Left colon (tissue), 2 donors: ENCODE results near the gene NPAS1. TPM values are rescaled to one million over a fixed set of nuclear protein-coding genes. Genes with fewer than 3 reads are reported as not detected.
A peak's percentile ranks its signal among the peaks of the same experiment; 100 is the strongest.

Experiments used
- ATAC-seq: fragments of 200-7000 bp; cut with Tn5 transposase; one replicate; pipeline ENCODE4 v1.9.1; 2020; ENCODE audit warnings: mild to moderate bottlenecking, moderate library complexity
- DNase-seq, 2 donors: peaks; one replicate each; pipeline ENCODE4 v3.0.0-alpha.2; 2020
- intact Hi-C, 2 donors: fragments of 100-400 bp; cut with DNase I in 1 of 2; cut with micrococcal nuclease in 1 of 2; formaldehyde crosslinking; loops; one replicate each; pipeline versions ENCODE4 v1.11.2 to v1.14.0; 2022; cut with DNase I, micrococcal nuclease
- total RNA-seq, 2 donors: library from RNA; stranded (reverse); fragmentation: NEBNext Ultra II Directional; extraction: Animal tissue kit (Norgen Biotek cat#: 25700); gene quantifications; one replicate each; pipeline ENCODE4 v1.2.1, GENCODE V29; 2021
- donor health status: DM: no; HTN: no; CAD: no.
- donor health status: DM: yes; HTN: yes; CAD: no.

NPAS1 gene
- total RNA-seq, 2 donors from 2014 or later = 0.37 to 1.6 TPM

DNA sequence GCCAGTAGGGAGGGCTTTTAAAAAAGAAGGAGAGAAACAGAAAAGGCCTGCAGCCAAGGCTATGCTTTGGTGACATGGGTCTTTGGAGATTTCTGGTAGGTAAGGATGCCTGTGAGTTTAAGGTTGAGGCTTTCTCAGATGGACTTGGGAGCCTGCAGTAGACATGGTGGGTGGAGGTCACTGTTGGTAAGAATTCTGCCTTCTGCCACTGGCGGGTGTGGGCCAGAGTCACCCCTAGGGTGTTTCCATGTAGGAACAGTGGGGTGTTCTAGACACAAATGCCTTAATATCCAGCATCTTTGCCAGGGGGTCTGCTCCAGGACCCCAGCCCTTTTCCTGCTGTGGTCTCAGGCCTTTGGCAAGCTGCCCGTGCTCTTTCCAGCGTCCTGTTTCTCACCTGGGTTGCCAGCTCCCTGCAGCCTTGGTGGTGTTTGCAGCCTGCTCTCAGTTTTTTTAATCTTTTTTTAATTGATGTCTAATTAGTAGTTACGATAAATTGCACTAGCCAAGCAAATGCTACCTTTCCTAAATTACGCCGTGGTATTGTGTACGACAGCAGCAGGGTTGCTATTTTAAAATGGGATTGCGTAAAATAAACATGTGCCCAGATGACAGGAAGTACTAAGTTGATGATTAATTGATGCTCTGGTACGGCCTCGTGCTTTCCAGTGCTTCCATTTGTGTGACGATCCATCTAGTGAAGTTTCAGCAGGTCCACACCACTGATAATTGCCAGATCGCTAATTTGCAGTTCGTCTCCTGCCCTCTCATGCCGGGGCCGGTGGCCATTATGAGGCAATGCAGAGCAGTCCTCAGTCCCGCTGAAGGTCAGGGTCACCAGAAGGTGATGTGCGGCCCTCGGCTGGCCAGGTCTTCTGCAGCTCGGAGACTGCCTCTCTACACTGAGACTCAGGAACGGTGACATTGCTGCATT, 35.3 kb upstream of the NPAS1 start:
- ATAC-seq (peak; percentile 39), DNase-seq (no peak)
- intact Hi-C loops = no loop called here

DNA sequence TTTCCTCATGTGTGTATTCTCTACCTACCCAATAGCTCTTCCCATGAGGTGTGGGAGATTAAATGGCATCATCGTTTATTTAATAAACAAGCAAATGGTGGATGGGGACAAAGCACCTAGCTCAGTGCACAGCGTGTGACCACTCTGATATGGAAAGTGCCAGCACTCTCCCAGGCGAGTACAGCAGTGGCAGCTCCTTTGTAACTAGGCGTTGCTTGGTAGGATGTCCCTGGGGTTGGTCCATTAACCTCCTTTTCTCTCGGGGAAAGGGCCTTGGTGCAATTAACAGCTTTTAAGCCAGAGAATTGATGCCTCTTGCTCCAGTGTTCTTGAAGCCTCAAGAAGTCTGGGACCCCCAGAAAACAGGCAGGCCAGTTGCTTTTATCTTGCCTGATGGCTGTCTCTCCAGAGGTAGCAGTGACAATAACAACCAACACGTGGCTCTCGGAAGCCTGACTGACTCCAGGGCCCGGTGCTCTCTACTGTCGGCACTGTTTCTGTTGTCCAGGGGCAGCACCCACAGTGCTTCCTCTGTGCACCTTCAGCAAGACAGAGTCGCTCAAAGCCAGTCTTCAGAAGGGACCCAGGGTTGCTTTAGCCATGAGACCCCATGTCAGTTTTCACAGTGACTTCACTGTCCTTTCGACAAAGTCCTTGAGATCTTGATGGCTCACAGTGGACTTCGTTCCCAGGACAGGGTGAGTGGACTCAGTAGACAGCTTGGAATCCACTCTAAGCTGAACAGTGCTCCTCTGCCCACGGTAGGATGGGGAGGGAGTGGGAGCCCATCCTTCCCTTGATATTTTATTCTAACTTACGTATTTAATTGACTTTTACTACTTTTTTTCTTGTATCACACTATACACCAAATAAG, 33.9 kb upstream of the NPAS1 start:
- ATAC-seq (no peak), DNase-seq (no peak)
- intact Hi-C loops = no loop called here

DNA sequence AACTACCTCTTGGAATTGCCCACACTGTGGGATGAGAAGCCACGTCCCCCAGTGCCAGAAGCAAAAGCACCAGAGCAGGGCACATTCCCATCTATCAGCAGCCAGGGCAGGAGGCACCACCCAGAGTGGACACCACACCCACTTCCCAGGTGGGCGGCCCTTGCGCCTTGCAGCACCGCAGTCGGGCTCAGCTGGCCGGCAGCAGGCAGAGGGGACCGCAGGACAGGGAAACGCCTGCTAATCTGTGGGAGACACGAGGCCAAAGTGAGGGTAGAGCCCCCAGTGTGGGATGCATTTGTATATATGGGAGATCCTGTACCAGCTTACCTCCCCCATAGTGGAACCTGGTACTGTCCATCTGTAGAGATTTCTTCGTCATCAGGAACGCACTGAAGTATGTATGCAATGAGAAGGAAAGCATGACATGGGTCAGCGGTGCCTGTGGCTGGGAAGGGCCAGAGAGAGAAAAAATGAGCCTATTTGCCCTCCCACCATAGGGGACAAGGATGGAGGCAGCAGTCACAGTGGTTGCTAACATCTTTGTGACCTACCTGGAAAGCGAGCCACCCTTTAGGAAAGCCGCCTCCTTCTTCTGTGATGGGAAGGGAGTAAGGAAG, 30.9 kb upstream of the NPAS1 start:
- DNase-seq = no peak
- no peak for ATAC-seq
- intact Hi-C loops = no loop called here

DNA sequence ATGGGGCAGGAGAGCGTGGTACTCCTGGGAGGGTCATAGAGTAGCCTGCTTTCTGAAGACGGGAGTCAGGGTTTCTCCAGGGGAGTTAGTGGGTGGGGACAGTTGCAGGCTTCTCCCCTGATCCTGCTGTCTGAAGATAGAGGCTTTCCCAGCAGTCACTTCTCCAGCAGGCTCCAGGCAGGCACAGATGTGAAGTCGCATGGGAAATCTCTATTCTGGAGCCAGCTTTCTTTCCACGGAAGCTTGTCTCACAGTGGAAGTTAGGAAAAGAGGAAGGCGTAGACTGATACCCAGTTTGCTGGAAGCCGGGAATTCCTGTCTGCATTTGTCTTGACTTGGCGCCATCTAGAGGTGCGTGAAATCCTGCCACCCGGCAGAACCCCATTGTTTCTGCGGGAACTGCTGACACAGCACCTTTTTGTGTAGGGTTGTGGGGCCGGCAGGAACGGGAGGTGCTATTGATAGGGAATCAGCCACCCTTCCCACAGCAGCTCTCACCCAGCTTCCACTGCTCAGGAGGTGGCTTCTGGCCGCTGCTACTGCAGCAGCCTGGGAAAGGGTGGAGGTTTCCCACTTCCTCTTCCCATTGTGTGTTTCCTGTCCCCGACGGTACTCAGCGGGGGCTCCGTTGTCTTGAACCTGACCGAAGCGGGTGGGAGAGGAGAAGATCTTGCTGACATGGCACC, 28.5 kb upstream of the NPAS1 start:
- ATAC-seq (peak; percentile 86), DNase-seq (peak; percentile 74 to 84)
- intact Hi-C loops = loop anchor here in 1 of 2 donors (5.0 kb wide), 1 partner anchor 134 kb away; no protein-coding TSS in a partner anchor

DNA sequence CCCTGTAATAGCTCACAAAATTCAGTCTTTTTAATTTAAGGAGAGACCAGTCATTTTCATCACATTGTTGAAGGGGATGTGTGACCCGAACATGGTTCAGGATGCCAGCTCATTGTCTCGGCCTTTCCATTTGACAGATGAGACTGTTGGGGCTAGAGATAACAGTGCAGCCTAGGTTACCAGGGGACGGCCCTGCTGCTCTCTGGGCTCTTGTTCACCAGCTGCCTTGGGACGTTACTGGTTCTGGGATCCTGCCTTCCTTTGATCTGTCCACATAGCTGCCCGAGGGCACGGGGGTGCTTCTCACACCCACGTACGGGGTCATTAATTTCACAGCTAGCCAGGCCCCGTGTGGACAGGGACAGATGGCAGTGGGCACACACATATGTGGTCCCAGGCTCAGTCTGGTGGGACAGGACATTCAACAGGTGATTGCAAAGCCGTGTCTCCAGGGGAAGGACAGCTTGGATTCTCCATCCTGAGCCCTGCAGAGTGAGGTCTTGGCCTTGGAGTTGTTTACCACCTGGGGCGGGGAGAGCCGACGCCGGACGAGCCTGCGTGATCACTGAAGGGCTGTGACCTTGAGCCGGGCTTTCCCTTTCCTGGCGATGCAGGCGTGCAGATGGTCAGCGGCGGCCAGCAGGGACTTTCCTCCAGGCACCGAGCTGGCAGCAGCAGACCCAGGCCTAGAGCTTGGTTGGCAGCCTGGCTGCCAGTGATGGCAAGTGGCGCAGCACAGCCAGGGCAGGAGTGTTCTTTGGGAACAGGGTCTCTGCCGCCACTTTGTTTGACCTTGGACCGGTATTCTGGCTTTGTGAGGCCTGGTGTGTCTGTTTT, 26.7 kb upstream of the NPAS1 start:
- no peak for ATAC-seq
- intact Hi-C loops = loop anchor here in 1 of 2 donors (5.0 kb wide), 1 partner anchor 136 kb away; no protein-coding TSS in a partner anchor
- no peak for DNase-seq

GRCh38 chr19:46993622-46994021, 26.0 kb upstream of the NPAS1 start:
- ATAC-seq (no peak), DNase-seq (no peak)
- intact Hi-C loops = loop anchor here in 1 of 2 donors (5.0 kb wide), 1 partner anchor 136 kb away; no protein-coding TSS in a partner anchor

DNA sequence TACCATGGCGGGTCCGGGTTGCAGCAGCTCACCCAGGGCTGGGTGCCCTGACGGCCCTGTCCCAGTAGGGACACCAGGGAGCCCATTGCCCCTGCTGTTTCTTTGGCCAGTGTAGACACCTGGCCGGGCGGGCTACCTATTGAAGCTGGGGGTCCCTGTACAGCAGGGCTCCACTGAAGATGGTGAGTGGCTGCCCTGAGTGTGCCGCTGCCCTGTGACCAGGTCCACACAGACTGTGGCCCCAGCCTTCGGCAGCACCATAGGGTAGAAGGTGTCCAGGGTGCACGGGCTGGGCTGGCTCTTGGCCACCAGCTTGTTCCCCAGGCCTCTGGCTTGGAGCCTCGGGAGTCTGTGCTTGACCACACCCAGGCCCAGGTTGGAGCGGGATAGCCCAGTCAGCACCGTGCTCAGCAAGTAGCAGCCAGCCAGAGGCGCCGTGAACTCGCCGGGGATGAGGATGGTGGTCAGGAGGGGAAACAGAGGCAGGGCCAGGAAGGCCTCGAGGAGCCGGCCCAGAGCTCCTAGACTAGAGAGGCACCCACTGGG, 25.4 kb upstream of the NPAS1 start:
- intact Hi-C loops = loop anchor here in 1 of 2 donors (5.0 kb wide), 1 partner anchor 137 kb away; no protein-coding TSS in a partner anchor
- no peak for DNase-seq
- ATAC-seq = no peak

- no peak for DNase-seq
- no peak for ATAC-seq
- intact Hi-C loops = no loop called here
Observed at GRCh38 chr19:46995492-46995891, 24.1 kb upstream of the NPAS1 start.

DNA sequence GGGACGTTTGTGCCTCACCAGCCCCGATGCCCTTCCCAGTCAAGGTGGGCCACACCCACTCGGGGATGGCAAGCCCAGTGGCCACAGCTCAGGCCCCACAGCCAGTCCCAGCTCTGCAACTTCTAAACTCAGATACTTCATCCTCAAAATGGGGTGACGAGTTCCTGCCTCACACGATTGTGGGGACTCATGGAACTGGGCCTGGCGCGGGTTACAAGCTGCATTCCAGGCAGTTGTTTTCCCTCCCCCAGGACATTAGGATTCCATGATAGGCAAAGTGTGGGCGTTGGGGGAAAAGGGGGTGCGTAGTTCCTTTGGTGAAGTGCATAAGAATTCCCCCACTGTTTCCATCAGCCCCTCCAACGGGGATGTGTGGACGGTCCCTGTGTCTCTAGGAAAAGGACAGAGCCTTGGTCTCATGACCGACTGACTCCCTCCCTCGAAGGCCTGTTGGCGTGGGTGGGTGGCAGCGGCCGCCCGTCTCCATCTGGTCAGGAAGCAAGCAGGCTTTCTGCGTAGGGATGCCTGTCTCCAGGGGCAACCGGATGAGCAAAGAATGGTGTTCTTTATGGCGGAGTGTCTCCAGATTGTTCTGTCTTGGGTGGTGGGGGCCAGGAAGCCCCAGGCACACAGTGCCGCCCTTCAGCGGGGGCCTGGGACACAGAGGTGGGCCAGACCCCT, 21.1 kb upstream of the NPAS1 start:
- DNase-seq (no peak), ATAC-seq (no peak)
- intact Hi-C loops = no loop called here

GRCh38 chr19:46999377-46999776, 20.3 kb upstream of the NPAS1 start:
- intact Hi-C loops = no loop called here
- DNase-seq (no peak), ATAC-seq (no peak)

GRCh38 chr19:46999878-47000277, 19.8 kb upstream of the NPAS1 start:
- DNase-seq (no peak), ATAC-seq (no peak)
- intact Hi-C loops = no loop called here

DNA sequence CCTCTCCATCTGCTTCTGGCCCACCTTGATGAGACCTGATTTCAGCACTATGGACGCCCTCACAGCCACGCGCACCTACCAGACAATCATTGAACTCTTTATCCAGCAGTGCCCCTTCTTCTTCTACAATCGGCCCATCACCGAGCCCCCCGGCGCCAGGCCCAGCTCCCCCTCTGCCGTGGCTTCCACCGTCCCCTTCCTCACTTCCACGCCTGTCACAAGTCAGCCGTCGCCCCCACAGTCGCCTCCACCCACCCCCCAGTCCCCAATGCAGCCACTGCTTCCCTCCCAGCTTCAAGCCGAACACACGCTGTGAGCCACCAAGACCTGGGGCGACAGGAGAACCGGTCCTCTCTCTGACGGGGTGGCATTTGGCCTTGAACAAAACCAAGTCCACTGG, 19.3 kb upstream of the NPAS1 start:
- intact Hi-C loops = no loop called here

GRCh38 chr19:47001584-47001983, 18.1 kb upstream of the NPAS1 start:
- intact Hi-C loops = no loop called here
- ATAC-seq = no peak
- DNase-seq = no peak

More for the DNA sequence above, 19.3 kb upstream of the NPAS1 start:
- DNase-seq (no peak), ATAC-seq (no peak)

DNA sequence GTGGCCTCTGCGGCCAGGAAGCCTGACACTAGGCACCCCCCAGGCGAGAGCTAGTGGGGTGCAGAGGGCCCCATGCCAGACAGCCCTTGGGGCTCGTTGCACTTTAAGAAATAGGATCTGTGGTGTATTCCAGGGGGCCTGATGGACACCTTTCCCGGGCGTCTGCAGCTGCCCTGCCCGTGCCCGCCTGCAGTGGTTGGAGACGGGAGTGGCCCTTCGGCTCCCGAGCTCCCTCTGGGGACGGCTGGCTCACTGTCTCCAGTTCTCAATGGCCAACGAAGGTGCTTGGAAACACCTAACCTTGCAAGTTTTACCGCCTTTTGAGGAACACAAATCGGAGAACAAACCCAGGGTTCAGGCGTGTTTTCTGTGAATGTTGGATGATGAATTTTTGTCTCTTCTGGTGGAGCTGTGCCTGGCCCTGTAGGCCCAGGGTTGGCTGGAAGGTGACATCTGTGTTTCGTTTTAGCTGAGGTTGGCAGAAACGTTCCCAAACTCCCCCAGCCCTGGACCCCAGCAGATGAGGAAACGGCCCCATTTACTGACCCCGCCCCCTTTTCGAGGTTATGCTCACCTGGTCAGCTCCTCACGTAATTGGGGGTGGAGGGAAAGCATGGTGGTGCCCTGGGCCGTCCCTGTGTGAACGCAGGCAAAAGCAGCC, 17.4 kb upstream of the NPAS1 start:
- peak in 1 of 2 donors; percentile 57 for DNase-seq
- intact Hi-C loops = no loop called here
- ATAC-seq = peak; percentile 74

- no peak for ATAC-seq
- intact Hi-C loops = no loop called here
- no peak for DNase-seq
Observed at GRCh38 chr19:47002853-47003610, 16.6 kb upstream of the NPAS1 start.
